Bone marrow (tissue), 2 donors: ENCODE data around the gene GNAI2.
A peak's percentile ranks its signal among the peaks of the same experiment; 100 is the strongest.
"Not testable (repeated sequence)": the region's sequence is repeated elsewhere in the genome, so short reads cannot be mapped to it uniquely, and the experiment has no call there.

Source experiments
- DNase-seq, 2 donors: peaks; one replicate each; lab custom pipeline; 2025; lab: John Stamatoyannopoulos, UW

Gene GNAI2

DNA sequence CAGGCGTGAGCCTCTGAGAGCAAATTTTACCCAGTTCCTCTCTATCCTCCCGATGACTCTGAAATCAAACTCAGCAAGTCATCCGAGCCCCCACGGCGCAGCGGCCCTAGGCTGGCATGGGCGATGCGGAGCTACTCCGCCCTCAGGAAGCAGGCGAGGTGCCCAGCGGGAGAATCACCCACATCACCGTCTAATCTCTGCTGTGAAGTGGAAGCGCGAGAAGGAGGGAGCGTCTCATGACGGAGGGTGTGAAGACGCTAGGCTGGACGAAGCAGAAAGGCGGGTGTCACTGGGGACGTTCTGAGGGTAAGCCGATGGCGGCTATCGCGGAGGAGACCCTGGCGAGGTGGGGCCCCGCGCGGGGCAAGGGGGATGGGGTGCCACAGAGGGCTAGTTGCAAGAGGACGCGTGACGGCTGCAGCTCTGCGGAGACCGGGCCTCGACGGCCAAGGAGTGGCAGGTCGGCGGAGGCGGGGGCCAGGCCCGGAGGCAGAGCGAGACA is 9.1 kb upstream of the GNAI2 start:
- DNase-seq, result no peak

DNA sequence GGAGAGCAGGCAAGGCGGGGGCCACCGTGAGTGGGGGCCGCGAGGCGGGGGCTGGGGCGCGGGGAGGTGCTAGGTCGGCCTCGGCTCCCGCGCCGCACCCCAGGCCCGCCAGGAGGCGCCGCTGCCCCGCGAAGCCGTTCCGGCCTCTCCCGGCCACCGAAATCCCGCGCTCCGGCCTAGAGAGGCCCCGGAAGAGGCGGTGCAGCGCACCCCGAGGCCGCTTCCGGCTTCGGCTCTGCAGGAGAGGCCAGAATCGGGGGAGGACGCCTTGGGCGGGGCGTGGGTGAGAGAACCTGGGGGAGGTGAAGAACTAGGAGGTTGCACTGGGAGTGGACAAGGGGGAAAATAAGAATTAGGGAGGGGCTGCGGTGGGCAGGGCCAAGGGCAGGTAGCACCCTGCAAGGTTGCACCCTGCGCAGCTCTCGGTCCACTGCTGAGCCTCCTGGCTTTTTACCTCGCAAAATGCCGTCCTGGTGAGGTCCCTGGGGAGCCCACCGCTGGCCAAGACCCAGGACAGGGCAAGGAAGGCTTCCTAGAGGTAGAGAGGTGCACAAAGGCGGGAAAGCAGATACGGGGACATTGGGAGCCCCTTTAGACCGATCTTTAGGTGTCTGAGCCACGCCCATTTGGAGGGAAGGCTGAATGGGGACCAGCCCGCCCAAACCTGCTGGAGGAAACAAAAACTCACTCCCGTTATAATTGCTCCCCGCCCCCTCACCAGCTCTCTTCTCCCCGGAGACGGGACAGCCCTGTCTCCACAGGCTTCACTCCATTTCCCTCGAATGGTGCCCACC is 8.4 kb upstream of the GNAI2 start:
- peak; percentile 68 to 70 for DNase-seq

- not testable (repeated sequence) for DNase-seq
These were observed 7.7 kb upstream of the GNAI2 start for GRCh38 chr3:50228184-50228763.

GRCh38 chr3:50229490-50229889 is 6.5 kb upstream of the GNAI2 start:
- DNase-seq, result no peak

GRCh38 chr3:50230104-50230793 is 5.8 kb upstream of the GNAI2 start:
- no peak for DNase-seq

DNA sequence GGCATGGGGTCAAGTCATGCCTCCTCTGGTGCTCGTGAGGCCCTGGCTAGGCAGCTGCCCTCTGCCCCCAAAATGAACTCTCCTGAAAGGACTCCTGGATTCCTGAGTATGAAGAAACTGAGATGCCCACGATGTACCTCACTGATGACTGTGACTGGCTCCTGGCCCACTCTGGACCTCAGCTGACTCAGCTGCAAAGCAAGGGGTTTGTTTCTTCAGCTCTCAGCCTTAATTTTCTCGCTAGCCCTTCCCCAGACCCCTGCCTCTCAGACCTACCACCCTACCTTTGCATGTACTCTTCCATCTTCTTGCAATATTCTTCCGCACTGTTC is 5.2 kb upstream of the GNAI2 start:
- no peak for DNase-seq

DNA sequence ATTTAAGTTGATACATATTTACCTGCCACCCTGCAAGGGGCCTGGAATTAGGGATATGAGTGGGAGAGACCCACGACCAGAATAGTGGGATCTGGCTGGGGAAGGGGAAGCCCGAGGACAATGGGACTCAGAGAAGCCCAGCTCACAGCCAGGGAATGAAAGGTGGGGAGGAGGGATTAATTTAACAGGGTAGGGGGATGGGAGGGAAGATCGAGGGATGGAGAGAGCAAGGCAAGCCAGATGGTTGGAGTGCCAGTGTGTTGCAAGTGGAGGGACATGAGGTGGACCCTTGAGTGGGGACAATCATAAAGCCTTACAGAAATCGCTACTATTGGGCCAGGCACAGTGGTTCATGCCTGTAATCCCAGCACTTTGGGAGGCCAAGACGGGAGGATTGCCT is 4.4 kb upstream of the GNAI2 start:
- no peak for DNase-seq

DNA sequence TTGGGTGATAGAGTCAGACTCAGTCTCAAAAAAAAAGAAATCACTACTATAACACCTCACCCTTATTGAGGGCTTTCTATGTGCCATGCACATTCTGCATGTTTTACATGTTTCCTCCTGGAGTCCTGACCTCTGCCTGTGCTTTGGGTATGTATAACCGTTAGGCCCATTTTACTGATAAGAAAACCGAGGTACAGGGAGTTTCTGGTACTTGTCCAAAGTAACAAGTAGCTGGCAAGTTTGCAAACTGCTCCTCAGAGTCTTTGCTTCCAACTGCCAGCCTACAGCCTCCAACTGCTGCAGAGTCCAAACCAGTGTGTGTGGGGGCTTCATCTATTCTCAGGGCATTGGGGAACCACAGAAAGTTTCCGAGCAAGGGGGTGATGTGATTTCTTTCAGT is 3.7 kb upstream of the GNAI2 start:
- DNase-seq, result no peak

DNA sequence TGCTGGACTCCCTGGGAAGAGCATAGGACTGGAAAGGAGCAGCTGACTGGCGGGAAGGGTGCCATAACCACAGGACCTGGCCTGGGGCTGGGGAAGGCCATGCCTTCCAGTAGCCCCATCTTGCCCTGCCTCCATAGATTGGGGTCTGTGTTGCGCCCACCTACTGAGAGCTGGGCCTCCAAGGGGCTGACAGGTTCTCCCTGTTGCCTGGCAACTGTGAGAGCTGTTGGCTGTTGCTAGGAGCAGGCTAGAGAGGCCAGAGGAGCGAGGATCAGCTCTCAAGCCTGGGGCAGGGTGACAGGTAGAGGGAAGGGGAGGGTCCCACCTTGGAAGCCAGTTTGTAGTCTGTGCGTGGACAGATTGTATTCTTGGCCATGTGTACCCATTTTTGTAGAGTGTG is 2.8 kb upstream of the GNAI2 start:
- DNase-seq, result no peak

DNA sequence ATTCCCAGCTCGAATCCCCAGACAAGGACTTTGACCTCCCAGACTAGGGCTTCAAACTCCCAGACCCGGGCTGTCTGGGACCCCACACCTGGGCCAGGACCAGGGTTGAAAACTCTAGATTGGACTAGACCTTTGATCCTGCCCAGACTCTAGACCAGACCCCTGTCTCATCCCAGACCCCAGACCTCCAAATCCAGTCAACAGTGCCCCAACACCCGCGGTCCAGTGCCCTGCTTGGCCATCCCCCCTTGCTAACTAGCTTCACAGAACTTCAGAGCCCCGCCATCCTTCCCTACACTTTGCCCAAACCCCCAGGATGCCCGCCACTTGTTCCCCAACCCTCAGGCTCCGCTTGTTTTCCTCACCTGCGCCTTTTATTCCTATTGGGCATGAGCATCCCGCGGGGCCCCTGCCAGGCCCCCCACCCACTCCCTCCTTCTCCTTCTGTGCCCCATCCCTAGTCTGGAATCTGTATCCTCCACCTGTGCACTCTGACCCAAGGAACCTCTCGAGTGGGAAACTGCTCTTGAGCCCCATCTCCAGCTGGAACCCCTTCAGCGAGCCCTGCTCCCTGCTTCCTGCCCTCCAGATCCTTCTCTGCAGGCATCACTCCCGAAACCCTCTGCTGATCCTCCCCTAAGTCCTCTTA is 604 bp downstream of the GNAI2 start:
- DNase-seq, result no peak

- peak in 1 of 2 donors; percentile 31 for DNase-seq
These were observed 1.2 kb downstream of the GNAI2 start for GRCh38 chr3:50237133-50237651.

DNA sequence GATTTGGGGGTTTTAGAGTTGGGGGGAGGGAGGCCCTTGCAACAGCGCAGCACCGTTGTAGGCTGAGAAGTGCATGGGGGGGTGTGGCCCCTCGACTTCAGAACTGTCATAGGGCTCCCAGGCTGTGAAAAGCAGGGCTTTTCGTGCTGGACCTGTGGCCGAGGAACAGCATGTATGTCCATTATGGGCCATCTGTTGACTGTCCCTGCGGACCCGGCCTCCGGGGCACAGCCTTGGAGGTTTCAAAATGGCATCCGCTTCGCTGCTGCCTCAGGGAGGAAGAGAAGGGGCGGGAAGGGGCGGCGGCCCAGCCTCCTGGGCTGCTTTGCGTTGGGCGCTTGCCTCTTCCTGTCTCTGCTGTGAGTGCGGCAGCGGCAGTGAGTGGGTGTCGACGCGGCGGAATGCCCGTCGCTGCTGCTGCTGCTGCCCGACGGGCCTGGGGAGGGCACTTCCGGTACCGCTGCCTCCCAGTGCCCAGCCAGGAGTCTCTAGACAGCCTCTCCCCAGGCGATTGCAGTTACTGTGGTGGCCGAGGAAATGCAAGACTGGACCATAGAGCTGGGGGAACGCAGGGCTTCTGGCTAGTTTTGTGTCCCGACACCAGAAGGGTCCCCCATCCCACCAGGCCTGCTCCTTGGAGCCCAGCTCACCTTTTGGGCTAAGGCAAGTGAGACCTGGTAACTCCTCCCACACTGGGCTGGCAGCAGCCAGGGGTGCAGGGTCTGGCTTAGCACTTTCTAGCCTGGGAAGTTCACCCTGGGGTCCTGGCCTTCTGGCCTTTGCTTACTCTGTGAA is 1.9 kb downstream of the GNAI2 start:
- DNase-seq, result peak; percentile 48 to 71

DNA sequence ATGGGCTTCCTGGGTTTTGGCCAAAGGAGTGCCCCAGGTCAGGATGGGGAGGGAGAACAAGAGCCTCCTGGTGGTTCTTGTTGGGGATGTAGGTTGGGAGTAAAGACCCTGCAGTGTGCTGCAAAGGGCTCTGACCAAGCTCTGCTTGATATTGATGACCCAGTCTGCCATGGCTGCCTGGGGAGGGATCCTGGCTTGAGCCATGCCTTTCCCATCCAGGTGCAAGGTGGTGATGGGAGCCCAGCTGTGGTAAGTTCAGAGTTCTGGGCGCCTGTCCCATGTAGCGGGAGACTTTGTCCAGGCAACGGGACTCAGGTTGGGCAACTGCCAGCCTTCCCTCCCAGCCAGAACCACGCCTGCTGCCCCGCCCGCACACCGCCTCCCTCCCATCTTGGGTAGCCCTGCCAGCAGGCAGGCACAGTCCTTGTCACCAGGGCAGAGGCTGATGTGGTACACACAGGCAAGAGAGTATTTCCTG is 2.6 kb downstream of the GNAI2 start:
- DNase-seq, result peak in 1 of 2 donors; percentile 14

DNA sequence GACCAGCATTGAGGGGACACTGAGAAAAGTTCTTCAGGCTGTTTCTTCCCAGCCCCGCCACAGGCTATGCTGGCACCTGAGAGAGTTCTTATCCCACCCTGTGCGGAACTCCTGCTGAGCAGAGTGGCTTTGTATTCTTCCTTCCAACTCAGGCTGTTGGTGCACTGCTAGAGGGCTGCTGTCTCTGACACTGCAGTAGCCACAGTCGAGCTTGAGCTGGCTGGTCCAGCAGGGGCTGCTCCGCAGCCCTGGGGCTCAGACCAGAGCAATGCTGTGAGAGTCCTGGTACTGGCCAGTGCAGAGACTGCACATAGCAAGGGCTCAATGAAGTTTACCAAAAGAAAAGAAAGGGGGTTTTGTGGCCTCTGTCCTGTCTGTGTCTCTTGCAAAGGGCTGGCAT is 3.6 kb downstream of the GNAI2 start:
- DNase-seq, result no peak

- no peak for DNase-seq
These were observed 5.2 kb downstream of the GNAI2 start for GRCh38 chr3:50241163-50241562.

GRCh38 chr3:50241713-50242380 is 5.8 kb downstream of the GNAI2 start:
- no peak for DNase-seq

DNA sequence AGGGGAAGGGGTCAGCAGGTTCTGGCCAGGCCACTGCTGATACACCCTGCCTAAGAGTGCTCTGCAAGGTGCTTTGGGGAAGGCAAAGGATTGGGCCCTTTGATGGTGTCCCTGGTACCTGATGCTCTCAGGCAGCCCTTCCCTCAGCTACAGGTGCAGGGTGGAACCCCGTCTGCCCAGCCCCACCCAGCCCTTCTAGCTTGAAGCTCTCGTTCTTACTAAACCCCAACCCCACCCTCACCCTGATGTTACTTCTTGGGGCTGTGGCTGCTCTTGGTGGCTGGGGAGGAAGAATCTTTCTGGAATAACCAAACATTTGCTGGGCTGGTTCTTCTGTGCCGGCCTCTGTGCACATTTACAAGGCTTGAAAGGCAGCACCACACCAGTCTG is 6.4 kb downstream of the GNAI2 start:
- no peak for DNase-seq

DNA sequence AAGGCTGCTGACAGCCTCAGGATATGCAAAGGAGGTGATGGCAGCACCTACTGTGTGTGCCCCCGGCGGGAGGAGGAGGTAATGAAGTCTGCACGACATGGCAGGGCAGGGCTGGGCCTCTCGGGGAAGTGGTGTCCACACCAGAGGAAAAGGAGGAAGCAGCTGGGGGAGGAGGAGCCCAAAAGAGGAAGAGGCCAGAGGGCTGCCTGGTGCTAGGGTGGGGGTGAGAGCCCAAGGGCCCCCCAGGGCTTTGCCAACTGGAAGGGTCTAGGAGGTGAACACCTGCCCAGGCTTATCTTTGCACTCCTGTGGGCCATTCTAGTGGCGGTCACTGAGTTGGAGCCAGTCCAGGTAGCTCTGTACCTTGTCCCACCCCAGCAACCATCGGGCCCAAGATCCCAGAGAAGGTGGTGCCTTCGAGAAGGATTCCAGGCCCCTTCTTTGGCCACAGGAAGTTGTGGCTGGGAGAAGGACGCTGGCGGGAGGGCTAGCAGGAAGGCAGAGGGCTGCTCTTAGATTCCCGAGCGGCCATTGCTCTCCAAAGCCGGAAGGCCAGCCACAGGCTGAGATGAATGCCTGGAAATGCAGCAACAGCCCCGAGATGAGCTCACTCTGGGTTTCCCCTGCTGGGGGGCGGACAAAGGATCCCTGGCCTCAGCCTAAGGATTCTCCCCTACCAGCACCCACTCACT is 7.0 kb downstream of the GNAI2 start:
- peak; percentile 78 to 98 for DNase-seq

DNA sequence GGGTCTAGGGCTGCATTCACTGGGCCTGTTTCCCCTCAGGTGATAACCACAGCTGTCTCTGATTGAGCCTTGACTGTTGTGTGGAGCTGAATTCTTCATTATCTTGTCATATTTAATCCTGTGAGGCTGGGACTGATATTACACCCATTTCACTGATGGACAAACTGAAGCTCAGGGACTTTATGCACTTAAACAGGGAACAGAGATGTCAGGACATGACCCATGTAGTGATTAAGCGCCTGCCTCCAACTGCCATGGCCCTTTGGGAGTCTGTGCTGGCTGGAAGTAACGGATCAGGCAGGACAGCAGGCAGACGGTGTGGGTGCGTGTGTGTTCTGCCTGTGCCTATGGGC is 7.5 kb downstream of the GNAI2 start:
- no peak for DNase-seq

GRCh38 chr3:50244813-50245212 is 8.8 kb downstream of the GNAI2 start:
- DNase-seq, result not testable (repeated sequence)
